ENCODE results near the gene MYLK4. TPM values are rescaled to one million over a fixed set of nuclear protein-coding genes. Genes with fewer than 3 reads are reported as not detected.

Gene MYLK4
- total and polyA plus RNA-seq, 4 donors = 0.27 to 1.6 (median 1.0) TPM

DNA sequence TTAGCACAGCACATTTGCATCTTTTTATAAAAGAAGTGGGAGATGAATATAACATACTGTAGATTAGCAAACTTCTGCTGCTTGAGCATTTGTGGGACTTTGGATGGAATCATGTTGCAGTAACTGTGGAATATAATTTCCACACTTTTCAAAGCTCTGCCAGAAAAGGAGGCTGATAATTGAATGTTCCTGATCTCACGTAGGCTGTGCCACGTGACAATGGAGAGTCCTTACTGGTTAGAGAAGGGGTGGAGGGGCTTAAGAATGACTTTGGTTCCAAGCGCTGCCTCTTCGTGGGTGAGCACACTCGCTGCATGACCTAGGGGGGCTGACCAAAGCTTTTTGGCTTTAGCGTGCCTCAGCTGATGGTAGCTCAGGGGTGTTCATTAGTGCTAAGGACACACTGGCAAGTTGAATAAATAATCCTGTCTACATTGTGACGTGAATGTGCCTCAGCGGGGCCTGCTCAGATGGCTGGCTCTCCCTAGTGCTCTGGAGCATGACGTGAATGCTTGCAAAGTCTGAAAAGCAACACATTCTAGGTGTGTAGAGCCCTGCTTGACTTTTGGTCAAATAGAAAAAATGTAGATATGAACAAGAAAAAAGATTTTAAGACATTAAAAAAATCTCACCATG, 29.5 kb upstream of the MYLK4 start:
- no peak for ATAC-seq (ENCODE audit: insufficient read depth, low FRiP score)
- Histone ChIP-seq H3K9ac (ENCODE audit: insufficient read depth in 1 of 2, low read length in 2 of 2) (no peak overlapping the region), H3K27me3 (ENCODE audit: control insufficient read depth in 3 of 3, insufficient read depth in 3 of 3, low read length in 2 of 3) (no peaks in the 10 kb centered on the region), H3K9me3 (ENCODE audit: control insufficient read depth in 4 of 4, insufficient read depth in 3 of 4, low read length in 3 of 4) (no peaks in the 10 kb centered on the region), H3K27ac (ENCODE audit: low read depth in 1 of 2, low read length in 1 of 2) (no peak overlapping the region), H3K4me1 (ENCODE audit: control insufficient read depth in 5 of 5, insufficient read depth in 5 of 5, low read length in 5 of 5) (peaks cover 0 to 16% (median 5%) of the 10 kb centered on the region in 5 donors), H3K4me3 (no peak overlapping the region), H3K36me3 (ENCODE audit: control insufficient read depth in 4 of 4, insufficient read depth in 4 of 4, low read length in 4 of 4) (peaks cover 9 to 32% (median 29%) of the 10 kb centered on the region in 4 donors)
- DNase-seq = no peak
- TF ChIP-seq, protein P1, sequence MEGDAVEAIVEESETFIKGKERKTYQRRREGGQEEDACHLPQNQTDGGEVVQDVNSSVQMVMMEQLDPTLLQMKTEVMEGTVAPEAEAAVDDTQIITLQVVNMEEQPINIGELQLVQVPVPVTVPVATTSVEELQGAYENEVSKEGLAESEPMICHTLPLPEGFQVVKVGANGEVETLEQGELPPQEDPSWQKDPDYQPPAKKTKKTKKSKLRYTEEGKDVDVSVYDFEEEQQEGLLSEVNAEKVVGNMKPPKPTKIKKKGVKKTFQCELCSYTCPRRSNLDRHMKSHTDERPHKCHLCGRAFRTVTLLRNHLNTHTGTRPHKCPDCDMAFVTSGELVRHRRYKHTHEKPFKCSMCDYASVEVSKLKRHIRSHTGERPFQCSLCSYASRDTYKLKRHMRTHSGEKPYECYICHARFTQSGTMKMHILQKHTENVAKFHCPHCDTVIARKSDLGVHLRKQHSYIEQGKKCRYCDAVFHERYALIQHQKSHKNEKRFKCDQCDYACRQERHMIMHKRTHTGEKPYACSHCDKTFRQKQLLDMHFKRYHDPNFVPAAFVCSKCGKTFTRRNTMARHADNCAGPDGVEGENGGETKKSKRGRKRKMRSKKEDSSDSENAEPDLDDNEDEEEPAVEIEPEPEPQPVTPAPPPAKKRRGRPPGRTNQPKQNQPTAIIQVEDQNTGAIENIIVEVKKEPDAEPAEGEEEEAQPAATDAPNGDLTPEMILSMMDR (IDR thresholded peaks at IDR 0.05; ENCODE audit: control extremely low read depth, extremely low read depth) = no peak
- 91 to 93% methylated on average over 9 of the region's 9 CpGs for WGBS, 2 donors

DNA sequence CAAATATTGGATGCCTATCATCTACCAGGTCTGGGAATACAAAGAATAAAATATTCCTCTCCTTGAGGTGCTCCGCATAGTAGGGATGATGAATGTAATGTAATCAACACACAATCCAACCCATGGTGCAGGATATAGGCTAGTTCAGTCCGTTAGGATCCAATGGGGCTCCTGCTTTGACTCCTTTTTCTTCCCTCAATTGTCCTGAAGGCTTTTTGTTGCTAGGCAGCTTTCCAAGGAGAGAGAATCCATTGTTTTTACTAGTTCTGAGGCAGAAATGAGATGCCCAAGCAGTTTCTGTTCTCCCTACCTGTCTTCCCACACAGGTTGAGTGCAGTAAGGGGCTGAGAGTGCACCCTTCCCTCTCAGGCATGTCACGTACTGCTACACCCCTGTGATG, 26.5 kb upstream of the MYLK4 start:
- H3K27me3 ChIP-seq (ENCODE audit: control insufficient read depth in 3 of 3, insufficient read depth in 3 of 3, low read length in 2 of 3) = no peaks in the 10 kb centered on the region
- H3K36me3 ChIP-seq (ENCODE audit: control insufficient read depth in 4 of 4, insufficient read depth in 4 of 4, low read length in 4 of 4) = peaks cover 8 to 35% (median 31%) of the 10 kb centered on the region in 4 donors
- TF ChIP-seq, protein P1 (IDR thresholded peaks at IDR 0.05; ENCODE audit: control extremely low read depth, extremely low read depth) = no peak
- DNase-seq (no peak), ATAC-seq (ENCODE audit: insufficient read depth, low FRiP score) (no peak)
- 89 to 95% methylated on average over 3 of the region's 3 CpGs for WGBS, 2 donors
- no peak overlapping the region for H3K4me3 ChIP-seq
- H3K4me1 ChIP-seq (ENCODE audit: control insufficient read depth in 5 of 5, insufficient read depth in 5 of 5, low read length in 5 of 5) = peaks cover 0 to 8% (median 0%) of the 10 kb centered on the region in 5 donors
- no peak overlapping the region for H3K27ac ChIP-seq (ENCODE audit: low read depth in 1 of 2, low read length in 1 of 2)
- no peaks in the 10 kb centered on the region for H3K9me3 ChIP-seq (ENCODE audit: control insufficient read depth in 4 of 4, insufficient read depth in 3 of 4, low read length in 3 of 4)
- H3K9ac ChIP-seq (ENCODE audit: insufficient read depth in 1 of 2, low read length in 2 of 2) = no peak overlapping the region

DNA sequence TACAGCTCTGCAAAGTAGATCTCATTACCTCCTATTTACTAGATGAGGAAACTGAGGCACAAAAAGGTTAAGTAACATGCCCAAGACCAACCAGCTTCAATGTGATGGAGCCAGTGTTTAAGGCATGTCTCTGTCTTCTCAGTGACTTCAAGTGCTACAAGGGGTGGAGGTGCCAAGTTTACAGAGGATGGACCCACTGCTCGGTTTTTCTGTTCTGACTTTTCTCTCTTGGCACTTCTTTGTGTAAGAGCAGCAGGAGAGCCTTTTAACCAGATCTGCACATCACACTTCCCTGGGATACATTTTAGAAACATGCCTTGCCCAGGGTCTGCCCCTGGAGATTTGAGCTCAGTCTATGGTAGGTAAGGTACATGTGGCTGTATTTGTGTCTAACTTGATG, 24.3 kb upstream of the MYLK4 start:
- TF ChIP-seq, protein P1 (IDR thresholded peaks at IDR 0.05; ENCODE audit: control extremely low read depth, extremely low read depth) = no peak
- no peaks in the 10 kb centered on the region for H3K9me3 ChIP-seq (ENCODE audit: control insufficient read depth in 4 of 4, insufficient read depth in 3 of 4, low read length in 3 of 4)
- no peak overlapping the region for H3K4me3 ChIP-seq
- peaks cover 8 to 33% (median 28%) of the 10 kb centered on the region in 4 donors for H3K36me3 ChIP-seq (ENCODE audit: control insufficient read depth in 4 of 4, insufficient read depth in 4 of 4, low read length in 4 of 4)
- no peak for ATAC-seq (ENCODE audit: insufficient read depth, low FRiP score)
- H3K27ac ChIP-seq (ENCODE audit: low read depth in 1 of 2, low read length in 1 of 2) = no peak overlapping the region
- H3K27me3 ChIP-seq (ENCODE audit: control insufficient read depth in 3 of 3, insufficient read depth in 3 of 3, low read length in 2 of 3) = no peaks in the 10 kb centered on the region
- H3K9ac ChIP-seq (ENCODE audit: insufficient read depth in 1 of 2, low read length in 2 of 2) = no peak overlapping the region
- 80 to 93% methylated on average over 1 of the region's 1 CpG for WGBS, 2 donors
- DNase-seq = no peak
- H3K4me1 ChIP-seq (ENCODE audit: control insufficient read depth in 5 of 5, insufficient read depth in 5 of 5, low read length in 5 of 5) = peaks cover 1 to 11% (median 8%) of the 10 kb centered on the region in 5 donors

DNA sequence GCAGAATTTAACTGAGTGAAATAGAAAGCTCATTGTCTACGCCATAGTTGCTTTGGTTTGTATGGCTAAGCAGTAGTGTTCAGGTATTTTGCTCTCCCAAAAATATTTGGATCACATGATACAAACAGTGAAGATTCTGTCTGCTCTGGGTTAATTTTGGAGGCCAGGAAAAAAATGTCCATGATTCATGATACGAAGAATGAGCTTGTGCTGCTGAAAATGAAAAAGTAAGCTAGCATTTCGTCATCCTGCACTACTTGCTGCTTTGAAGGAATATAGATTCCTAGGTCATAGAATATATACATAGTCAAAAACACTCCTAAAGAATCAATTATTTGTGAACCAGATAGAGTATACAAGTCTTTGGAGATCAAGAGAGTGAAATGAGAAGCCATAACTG, 22.7 kb upstream of the MYLK4 start:
- TF ChIP-seq, protein P1 (IDR thresholded peaks at IDR 0.05; ENCODE audit: control extremely low read depth, extremely low read depth) = no peak
- no peak for ATAC-seq (ENCODE audit: insufficient read depth, low FRiP score)
- Histone ChIP-seq H3K36me3 (ENCODE audit: control insufficient read depth in 4 of 4, insufficient read depth in 4 of 4, low read length in 4 of 4) (peaks cover 2 to 24% (median 17%) of the 10 kb centered on the region in 4 donors), H3K4me1 (ENCODE audit: control insufficient read depth in 5 of 5, insufficient read depth in 5 of 5, low read length in 5 of 5) (peaks cover 4 to 25% (median 11%) of the 10 kb centered on the region in 5 donors), H3K4me3 (no peak overlapping the region), H3K9ac (ENCODE audit: insufficient read depth in 1 of 2, low read length in 2 of 2) (no peak overlapping the region), H3K27ac (ENCODE audit: low read depth in 1 of 2, low read length in 1 of 2) (no peak overlapping the region), H3K27me3 (ENCODE audit: control insufficient read depth in 3 of 3, insufficient read depth in 3 of 3, low read length in 2 of 3) (no peaks in the 10 kb centered on the region), H3K9me3 (ENCODE audit: control insufficient read depth in 4 of 4, insufficient read depth in 3 of 4, low read length in 3 of 4) (no peaks in the 10 kb centered on the region)
- no peak for DNase-seq
- 79% methylated on average over 3 of the region's 3 CpGs for WGBS, 2 donors

All from lung (tissue), 12 donors.